ENCODE data around the gene ANGPT4.

DNA sequence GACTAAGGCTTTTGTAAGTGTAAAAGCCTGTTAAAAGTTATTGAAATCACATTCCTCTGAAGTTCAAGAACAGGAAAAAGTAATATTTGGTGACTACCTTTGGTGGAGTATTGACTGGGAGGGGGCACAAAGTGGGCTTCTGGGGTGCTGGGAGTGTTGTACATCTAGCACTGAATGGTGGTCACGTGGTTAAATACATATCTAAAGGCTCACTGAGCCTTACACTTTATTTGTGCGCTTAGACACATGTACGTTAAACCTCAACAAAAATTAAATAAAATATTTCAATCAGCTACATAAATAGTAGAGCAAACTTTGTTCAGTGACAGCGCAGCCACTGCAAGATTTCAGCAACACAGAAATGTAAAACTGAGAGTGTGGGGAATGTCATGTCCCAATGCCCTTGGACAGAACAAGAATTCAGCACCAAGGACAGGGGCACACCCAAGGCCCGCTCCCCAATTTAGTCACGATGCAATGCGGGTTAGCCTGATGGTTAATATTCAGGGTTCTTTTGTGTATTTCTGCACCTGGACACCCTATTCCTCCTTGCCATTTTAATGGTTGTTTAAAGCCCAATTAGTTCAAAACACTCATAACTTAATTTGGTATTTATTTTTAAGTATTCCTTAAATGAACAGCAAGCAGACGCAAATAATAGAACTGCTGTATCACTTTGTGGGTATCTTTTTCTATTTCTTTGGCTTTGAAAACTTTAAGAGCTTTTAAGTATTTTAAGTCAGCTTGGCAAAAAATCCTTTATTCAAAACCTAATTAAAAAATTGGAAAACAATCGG is 37.4 kb downstream of the ANGPT4 start:
- TF ChIP-seq, protein P1, sequence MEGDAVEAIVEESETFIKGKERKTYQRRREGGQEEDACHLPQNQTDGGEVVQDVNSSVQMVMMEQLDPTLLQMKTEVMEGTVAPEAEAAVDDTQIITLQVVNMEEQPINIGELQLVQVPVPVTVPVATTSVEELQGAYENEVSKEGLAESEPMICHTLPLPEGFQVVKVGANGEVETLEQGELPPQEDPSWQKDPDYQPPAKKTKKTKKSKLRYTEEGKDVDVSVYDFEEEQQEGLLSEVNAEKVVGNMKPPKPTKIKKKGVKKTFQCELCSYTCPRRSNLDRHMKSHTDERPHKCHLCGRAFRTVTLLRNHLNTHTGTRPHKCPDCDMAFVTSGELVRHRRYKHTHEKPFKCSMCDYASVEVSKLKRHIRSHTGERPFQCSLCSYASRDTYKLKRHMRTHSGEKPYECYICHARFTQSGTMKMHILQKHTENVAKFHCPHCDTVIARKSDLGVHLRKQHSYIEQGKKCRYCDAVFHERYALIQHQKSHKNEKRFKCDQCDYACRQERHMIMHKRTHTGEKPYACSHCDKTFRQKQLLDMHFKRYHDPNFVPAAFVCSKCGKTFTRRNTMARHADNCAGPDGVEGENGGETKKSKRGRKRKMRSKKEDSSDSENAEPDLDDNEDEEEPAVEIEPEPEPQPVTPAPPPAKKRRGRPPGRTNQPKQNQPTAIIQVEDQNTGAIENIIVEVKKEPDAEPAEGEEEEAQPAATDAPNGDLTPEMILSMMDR (IDR thresholded peaks at IDR 0.05), result no peak
- TF ChIP-seq POLR2A (IDR thresholded peaks at IDR 0.05) (no peak), POLR2AphosphoS5 (IDR thresholded peaks at IDR 0.05) (no peak)

Data from suprapubic skin (tissue), 4 donors.